Lung (tissue), 12 donors: Measurements from ENCODE around the gene SNTG2. TPM values are rescaled to one million over a fixed set of nuclear protein-coding genes. Genes with fewer than 3 reads are reported as not detected.

Experiments
- ATAC-seq: fragments of 200-7000 bp; cut with Tn5 transposase; one replicate; pipeline ENCODE4 v1.9.1; 2020; ENCODE audit warnings: moderate number of reproducible peaks; ENCODE audit not compliant: insufficient read depth, low FRiP score
- DNase-seq, 3 donors: peaks; one replicate each; pipeline ENCODE4 v3.0.0-alpha.2; 2013 to 2017
- H3K27ac ChIP-seq, 2 donors: one replicate each; pipeline ENCODE4 v1.5.1; 2013; ENCODE audit warnings: mild to moderate bottlenecking in 2 of 2, moderate library complexity in 2 of 2, control low read depth in 1 of 2, inconsistent platforms in 1 of 2, low read depth in 1 of 2, low read length in 1 of 2
- H3K27me3 ChIP-seq, 3 donors: one replicate each; pipeline ENCODE4 v1.5.1; 2013; ENCODE audit warnings: low read length in 2 of 3; ENCODE audit not compliant: control insufficient read depth in 3 of 3, insufficient read depth in 3 of 3
- H3K36me3 ChIP-seq, 4 donors: one replicate each; pipeline ENCODE4 v1.5.1; 2013; ENCODE audit warnings: low read length in 4 of 4, mild to moderate bottlenecking in 1 of 4, moderate library complexity in 1 of 4; ENCODE audit not compliant: control insufficient read depth in 4 of 4, insufficient read depth in 4 of 4
- H3K4me1 ChIP-seq, 5 donors: one replicate each; pipeline ENCODE4 v1.5.1; 2013; ENCODE audit warnings: low read length in 5 of 5, mild to moderate bottlenecking in 2 of 5, moderate library complexity in 1 of 5; ENCODE audit not compliant: control insufficient read depth in 5 of 5, insufficient read depth in 5 of 5
- H3K4me3 ChIP-seq: one replicate; pipeline ENCODE4 v1.5.1; 2013; ENCODE audit warnings: mild to moderate bottlenecking, control low read depth, moderate library complexity
- H3K9ac ChIP-seq, 2 donors: one replicate each; pipeline ENCODE4 v1.5.1; 2013; ENCODE audit warnings: low read length in 2 of 2, control low read depth in 1 of 2; ENCODE audit not compliant: insufficient read depth in 1 of 2
- H3K9me3 ChIP-seq, 4 donors: one replicate each; pipeline ENCODE4 v1.5.1; 2013; ENCODE audit warnings: low read length in 3 of 4, mild to moderate bottlenecking in 1 of 4, moderate library complexity in 1 of 4; ENCODE audit not compliant: control insufficient read depth in 4 of 4, insufficient read depth in 3 of 4
- WGBS, 2 donors: extraction: QIAGEN DNeasy Blood & Tissue Kit; methylation state at CpG; one replicate each; pipeline ENCODE4 v1.1.7; 2013; 5-methylcytosine and 5-hydroxymethylcytosine counted together
- polyA plus RNA-seq, 2 donors: library from polyadenylated mRNA; stranded (reverse); fragments of 200-250 nt; gene quantifications; one replicate each; pipeline ENCODE4 v1.2.1, GENCODE V29; 2013
- total RNA-seq, 2 donors: library from RNA; depleted of rRNA in 1 of 2; stranded (reverse); fragments of >200 nt in 1 of 2; gene quantifications; one replicate each; pipeline ENCODE4 v1.2.1, GENCODE V29; 2014 to 2021
- TF ChIP-seq, protein P1 (sequence below): IDR thresholded peaks from 2 replicates; pipeline ENCODE4 v1.5.1; 2012; ENCODE audit warnings: mild to moderate bottlenecking; ENCODE audit errors: control extremely low read depth, extremely low read depth
- donor health status: control.
- donor health status: control.
- donor health status: Bipolar disorder and iron deficiency.
- donor health status: healthy.
- donor health status: DM: yes; HTN: yes; CAD: no.

Gene SNTG2
- total and polyA plus RNA-seq, 4 donors = 0.31 to 1.8 (median 1.2) TPM

DNA sequence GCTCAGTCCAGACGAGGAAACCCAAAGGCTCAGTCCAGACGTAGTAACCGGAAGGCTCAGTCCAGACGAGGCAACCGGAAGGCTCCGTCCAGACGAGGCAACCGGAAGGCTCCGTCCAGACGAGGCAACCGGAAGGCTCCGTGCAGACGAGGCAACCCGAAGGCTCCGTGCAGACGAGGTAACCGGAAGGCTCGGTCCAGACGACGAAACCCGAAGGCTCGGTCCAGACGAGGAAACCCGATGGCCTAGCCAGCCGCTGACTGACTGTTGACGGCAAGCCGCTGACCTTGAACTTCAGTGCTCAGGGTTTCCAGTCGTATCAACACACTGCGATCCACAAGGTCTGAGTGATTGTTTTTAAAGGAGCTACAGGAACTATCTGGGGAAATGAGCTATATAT, 312.0 kb downstream of the SNTG2 start:
- Histone ChIP-seq H3K36me3 (no peaks in the 10 kb centered on the region), H3K9me3 (no peaks in the 10 kb centered on the region), H3K27me3 (peaks cover 0 to 9% (median 6%) of the 10 kb centered on the region in 3 donors), H3K9ac (no peak overlapping the region), H3K27ac (no peak overlapping the region), H3K4me3 (no peak overlapping the region), H3K4me1 (no peaks in the 10 kb centered on the region)
- TF ChIP-seq, protein P1, sequence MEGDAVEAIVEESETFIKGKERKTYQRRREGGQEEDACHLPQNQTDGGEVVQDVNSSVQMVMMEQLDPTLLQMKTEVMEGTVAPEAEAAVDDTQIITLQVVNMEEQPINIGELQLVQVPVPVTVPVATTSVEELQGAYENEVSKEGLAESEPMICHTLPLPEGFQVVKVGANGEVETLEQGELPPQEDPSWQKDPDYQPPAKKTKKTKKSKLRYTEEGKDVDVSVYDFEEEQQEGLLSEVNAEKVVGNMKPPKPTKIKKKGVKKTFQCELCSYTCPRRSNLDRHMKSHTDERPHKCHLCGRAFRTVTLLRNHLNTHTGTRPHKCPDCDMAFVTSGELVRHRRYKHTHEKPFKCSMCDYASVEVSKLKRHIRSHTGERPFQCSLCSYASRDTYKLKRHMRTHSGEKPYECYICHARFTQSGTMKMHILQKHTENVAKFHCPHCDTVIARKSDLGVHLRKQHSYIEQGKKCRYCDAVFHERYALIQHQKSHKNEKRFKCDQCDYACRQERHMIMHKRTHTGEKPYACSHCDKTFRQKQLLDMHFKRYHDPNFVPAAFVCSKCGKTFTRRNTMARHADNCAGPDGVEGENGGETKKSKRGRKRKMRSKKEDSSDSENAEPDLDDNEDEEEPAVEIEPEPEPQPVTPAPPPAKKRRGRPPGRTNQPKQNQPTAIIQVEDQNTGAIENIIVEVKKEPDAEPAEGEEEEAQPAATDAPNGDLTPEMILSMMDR = no peak
- ATAC-seq (no peak), DNase-seq (no peak)
- WGBS, 2 donors = 84 to 94% methylated on average over 29 of the region's 29 CpGs

- WGBS, 2 donors = 88 to 89% methylated on average over 4 of the region's 4 CpGs
- Histone ChIP-seq H3K27me3 (peaks cover 0 to 17% (median 3%) of the 10 kb centered on the region in 3 donors), H3K36me3 (no peaks in the 10 kb centered on the region), H3K4me1 (no peaks in the 10 kb centered on the region), H3K9me3 (no peaks in the 10 kb centered on the region), H3K9ac (no peak overlapping the region), H3K27ac (no peak overlapping the region), H3K4me3 (no peak overlapping the region)
- TF ChIP-seq, protein P1 = no peak
- ATAC-seq = no peak
- no peak for DNase-seq
Measured at GRCh38 chr2:1265454-1265853, 314.8 kb downstream of the SNTG2 start.

DNA sequence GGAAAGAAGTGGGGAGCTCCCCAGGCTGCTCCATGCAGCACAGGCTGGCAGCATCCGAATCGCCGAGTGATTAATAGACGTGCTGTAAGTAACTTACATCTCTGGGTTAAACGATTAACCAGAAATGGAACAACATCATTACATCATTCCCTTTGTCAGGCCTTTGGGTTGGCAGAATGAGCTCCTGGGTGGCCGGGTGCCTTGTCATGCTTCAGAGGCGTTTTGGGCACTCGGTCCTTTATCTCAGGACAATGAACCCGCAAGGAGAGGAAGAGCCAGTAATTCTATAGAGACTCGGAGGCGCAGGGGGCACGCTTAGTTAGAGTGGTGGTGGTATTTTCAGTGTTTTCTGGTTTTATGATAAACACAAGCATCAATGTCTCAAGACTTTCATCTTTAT, 315.7 kb downstream of the SNTG2 start:
- Histone ChIP-seq H3K27ac (no peak overlapping the region), H3K9me3 (no peaks in the 10 kb centered on the region), H3K4me3 (no peak overlapping the region), H3K9ac (no peak overlapping the region), H3K36me3 (no peaks in the 10 kb centered on the region), H3K4me1 (no peaks in the 10 kb centered on the region), H3K27me3 (peaks cover 0 to 17% (median 3%) of the 10 kb centered on the region in 3 donors)
- TF ChIP-seq, protein P1 = no peak
- WGBS, 2 donors = 82 to 89% methylated on average over 12 of the region's 12 CpGs
- DNase-seq = no peak
- no peak for ATAC-seq

GRCh38 chr2:1268034-1268433, 317.4 kb downstream of the SNTG2 start:
- H3K36me3 ChIP-seq = no peaks in the 10 kb centered on the region
- H3K4me1 ChIP-seq = no peaks in the 10 kb centered on the region
- no peak overlapping the region for H3K27ac ChIP-seq
- 70 to 77% methylated on average over 7 of the region's 7 CpGs for WGBS, 2 donors
- ATAC-seq (no peak), DNase-seq (no peak)
- no peak overlapping the region for H3K9ac ChIP-seq
- no peak overlapping the region for H3K4me3 ChIP-seq
- TF ChIP-seq, protein P1 = no peak
- H3K9me3 ChIP-seq = peaks cover 0 to 4% (median 0%) of the 10 kb centered on the region in 4 donors
- peaks cover 0 to 17% (median 7%) of the 10 kb centered on the region in 3 donors for H3K27me3 ChIP-seq
